ENCODE measurements around the gene ERCC2.

GRCh38 chr19:45370410-45371204 lies at the start of gene ERCC2:
- TF ChIP-seq TEAD4 (IDR thresholded peaks at IDR 0.05; ENCODE audit: low read depth, low read length) = no peak
- no peak for TF ChIP-seq CHD1 (IDR thresholded peaks at IDR 0.05; ENCODE audit: low read depth, low read length)
- TF ChIP-seq CTCF (IDR thresholded peaks at IDR 0.05; ENCODE audit: control extremely low read depth in 1 of 3, insufficient read depth in 1 of 3, low read depth in 1 of 3, low read length in 3 of 3) = no peak
- TF ChIP-seq SP1 (IDR thresholded peaks at IDR 0.05; ENCODE audit: low read depth, low read length) = peak; percentile 97
- TF ChIP-seq RAD21 (IDR thresholded peaks at IDR 0.05 in 1 of 2, conservative IDR thresholded peaks at IDR 0.05 in 1 of 2; ENCODE audit: low read depth in 2 of 2, low read length in 2 of 2) = no peak
- TF ChIP-seq SP2 (IDR thresholded peaks at IDR 0.05; ENCODE audit: low read length) = peak; percentile 87
- no peak for TF ChIP-seq JUN (IDR thresholded peaks at IDR 0.05; ENCODE audit: low read depth, low read length)
